ENCODE measurements around the gene CLDN2.

DNA sequence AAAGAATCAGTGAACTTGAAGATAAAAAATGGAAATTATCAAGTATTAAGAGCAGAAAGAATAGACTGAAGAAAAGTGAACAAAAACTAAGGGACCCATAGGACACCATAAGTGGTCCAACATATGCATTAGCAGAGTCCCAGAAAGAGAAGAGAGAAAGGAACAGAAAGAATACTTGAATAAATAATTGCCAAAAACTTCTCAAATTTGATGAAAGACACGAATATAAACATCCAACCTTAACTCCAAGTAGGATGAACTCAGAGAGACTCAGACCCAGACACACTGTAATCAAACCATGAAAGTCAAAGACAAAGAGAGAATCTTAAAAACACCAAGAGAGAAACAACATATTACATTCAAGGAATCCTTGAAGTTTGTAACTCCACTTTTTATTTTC is 44.1 kb downstream of the CLDN2 start:
- TF ChIP-seq, protein P1, sequence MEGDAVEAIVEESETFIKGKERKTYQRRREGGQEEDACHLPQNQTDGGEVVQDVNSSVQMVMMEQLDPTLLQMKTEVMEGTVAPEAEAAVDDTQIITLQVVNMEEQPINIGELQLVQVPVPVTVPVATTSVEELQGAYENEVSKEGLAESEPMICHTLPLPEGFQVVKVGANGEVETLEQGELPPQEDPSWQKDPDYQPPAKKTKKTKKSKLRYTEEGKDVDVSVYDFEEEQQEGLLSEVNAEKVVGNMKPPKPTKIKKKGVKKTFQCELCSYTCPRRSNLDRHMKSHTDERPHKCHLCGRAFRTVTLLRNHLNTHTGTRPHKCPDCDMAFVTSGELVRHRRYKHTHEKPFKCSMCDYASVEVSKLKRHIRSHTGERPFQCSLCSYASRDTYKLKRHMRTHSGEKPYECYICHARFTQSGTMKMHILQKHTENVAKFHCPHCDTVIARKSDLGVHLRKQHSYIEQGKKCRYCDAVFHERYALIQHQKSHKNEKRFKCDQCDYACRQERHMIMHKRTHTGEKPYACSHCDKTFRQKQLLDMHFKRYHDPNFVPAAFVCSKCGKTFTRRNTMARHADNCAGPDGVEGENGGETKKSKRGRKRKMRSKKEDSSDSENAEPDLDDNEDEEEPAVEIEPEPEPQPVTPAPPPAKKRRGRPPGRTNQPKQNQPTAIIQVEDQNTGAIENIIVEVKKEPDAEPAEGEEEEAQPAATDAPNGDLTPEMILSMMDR (IDR thresholded peaks at IDR 0.05) = no peak
- TF ChIP-seq POLR2A (IDR thresholded peaks at IDR 0.05) = no peak
